Measurements from ENCODE around the gene MEGF6.

MEGF6 gene

GRCh38 chr1:3550511-3551289 lies 60.6 kb downstream of the MEGF6 start:
- DNase-seq = no peak

- DNase-seq = no peak
Measured at GRCh38 chr1:3548895-3549294, 62.4 kb downstream of the MEGF6 start.

GRCh38 chr1:3548156-3548893 lies 63.0 kb downstream of the MEGF6 start:
- DNase-seq = no peak

GRCh38 chr1:3547055-3548005 lies 64.0 kb downstream of the MEGF6 start:
- DNase-seq = no peak

- DNase-seq = no peak
Measured at GRCh38 chr1:3546048-3546384, 65.3 kb downstream of the MEGF6 start.

- DNase-seq = no peak
Measured at GRCh38 chr1:3545363-3546047, 65.8 kb downstream of the MEGF6 start.

GRCh38 chr1:3544040-3544977 lies 67.0 kb downstream of the MEGF6 start:
- no peak for DNase-seq

- DNase-seq = no peak
Measured at GRCh38 chr1:3543076-3544039, 68.0 kb downstream of the MEGF6 start.

GRCh38 chr1:3542676-3543075 lies 68.6 kb downstream of the MEGF6 start:
- DNase-seq = no peak

- no peak for DNase-seq
Measured at GRCh38 chr1:3541936-3542335, 69.4 kb downstream of the MEGF6 start.

GRCh38 chr1:3541465-3541864 lies 69.8 kb downstream of the MEGF6 start:
- DNase-seq = no peak

- DNase-seq = no peak
Measured at GRCh38 chr1:3540876-3541275, 70.4 kb downstream of the MEGF6 start.

- DNase-seq = no peak
Measured at GRCh38 chr1:3539707-3540425, 71.4 kb downstream of the MEGF6 start.

GRCh38 chr1:3537359-3537758 lies 73.9 kb downstream of the MEGF6 start:
- no peak for DNase-seq

GRCh38 chr1:3536420-3537195 lies 74.7 kb downstream of the MEGF6 start:
- no peak for DNase-seq

GRCh38 chr1:3535732-3536131 lies 75.6 kb downstream of the MEGF6 start:
- DNase-seq = no peak

- DNase-seq = no peak
Measured at GRCh38 chr1:3534803-3535637, 76.3 kb downstream of the MEGF6 start.
